GM21717 (cell line): ENCODE results near the gene IGIP.

Experiments used
- ATAC-seq: cut with Tn5 transposase; IDR thresholded peaks from one replicate; pipeline ENCODE4 v1.9.1; 2021; ENCODE audit warnings: mild to moderate bottlenecking, moderate library complexity; ENCODE audit not compliant: unreplicated experiment

IGIP gene

GRCh38 chr5:140111011-140111858 is 14.5 kb upstream of the IGIP start:
- ATAC-seq: no peak

DNA sequence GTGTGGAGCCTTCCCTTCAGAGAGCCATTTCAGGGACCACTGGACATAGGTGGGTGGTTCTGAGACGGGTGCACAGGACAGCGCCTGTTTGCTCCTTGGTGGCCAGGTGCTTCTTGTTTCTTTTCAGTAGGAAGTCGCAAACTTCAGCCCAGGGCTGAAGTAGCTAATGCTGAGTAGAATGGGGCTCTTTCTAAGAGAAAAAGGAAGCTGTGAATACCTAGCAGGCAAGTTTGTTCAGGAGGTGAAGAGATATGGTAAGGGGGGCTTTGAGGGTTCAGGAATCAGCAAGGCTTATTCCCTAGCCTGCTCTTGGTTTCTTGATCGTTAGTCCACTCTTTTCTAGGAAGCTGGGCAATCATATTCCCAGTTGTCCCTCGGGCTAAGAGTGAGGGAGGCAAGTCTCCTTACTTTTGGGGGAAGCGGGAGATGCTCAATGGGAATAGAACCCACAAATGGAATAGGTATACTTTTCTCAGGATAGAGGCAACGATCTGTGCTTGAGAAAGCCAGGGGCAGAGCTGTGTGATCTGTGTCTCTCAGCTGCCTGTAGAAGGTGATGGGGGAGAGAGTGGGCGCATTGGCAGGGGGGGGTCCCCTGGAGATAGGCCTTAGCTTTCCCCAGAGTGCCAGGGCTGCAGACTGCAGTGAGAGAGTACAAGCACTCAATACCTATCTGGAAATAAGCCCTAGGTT is 13.7 kb upstream of the IGIP start:
- ATAC-seq: no peak

DNA sequence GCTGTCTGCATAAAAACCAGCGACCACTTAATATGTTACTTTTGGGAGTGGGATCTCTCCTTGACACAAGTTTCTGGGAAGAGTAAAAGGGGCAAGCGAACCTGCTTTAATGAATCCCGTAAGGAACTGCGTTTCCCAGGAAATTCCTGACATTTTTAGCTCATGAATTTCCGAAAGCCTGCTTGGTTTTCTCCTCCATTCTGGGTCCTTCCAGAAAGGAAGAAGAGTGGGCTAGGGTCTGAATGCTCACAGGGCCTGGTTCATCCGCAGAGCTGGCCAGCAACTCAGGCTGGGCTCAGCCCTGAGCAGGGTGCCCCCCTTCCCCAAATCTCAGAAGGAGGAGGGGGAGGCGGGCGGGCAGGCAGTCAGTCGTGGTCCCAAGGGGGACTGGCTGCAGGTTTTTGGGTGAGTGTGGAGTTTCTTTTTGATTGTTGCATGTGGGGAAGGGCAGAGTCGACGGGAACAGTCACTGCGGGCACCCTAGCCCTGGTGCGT is 13.0 kb upstream of the IGIP start:
- no peak for ATAC-seq

DNA sequence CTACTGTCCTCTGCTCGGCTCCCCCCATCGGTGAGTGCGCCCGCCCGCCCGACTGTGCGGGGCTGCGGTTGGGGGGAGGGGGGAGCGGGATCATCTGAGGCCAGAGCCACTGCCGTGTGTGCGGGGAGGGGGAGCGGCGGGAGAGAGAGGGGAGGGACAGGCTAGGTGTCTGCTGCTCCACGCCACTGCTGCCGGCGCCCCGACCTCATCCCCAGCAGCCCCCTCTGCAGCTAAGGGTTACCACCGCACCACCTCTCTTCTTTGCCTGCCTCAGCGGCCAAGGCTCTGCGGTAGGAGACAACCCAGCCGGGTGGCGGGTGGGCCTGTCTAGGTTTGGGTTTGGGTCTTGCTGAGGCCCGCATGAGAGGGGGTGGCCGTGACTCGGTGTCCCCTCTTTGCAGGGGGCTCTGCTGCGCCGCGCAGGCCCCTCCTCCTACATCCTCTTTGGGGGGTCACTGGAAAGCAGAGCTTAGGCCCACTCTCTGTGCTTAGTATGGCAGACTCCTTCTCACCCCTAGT is 12.5 kb upstream of the IGIP start:
- peak; percentile 0 for ATAC-seq

- ATAC-seq: peak; percentile 85
Measured at GRCh38 chr5:140113699-140114263, 12.0 kb upstream of the IGIP start, which contains the start of gene PURA. PURA (plus strand) TSS chr5:140114109; CDS start chr5:140114182, 73 bp downstream.

GRCh38 chr5:140114341-140115185 is 11.2 kb upstream of the IGIP start:
- ATAC-seq: peak; percentile 30

DNA sequence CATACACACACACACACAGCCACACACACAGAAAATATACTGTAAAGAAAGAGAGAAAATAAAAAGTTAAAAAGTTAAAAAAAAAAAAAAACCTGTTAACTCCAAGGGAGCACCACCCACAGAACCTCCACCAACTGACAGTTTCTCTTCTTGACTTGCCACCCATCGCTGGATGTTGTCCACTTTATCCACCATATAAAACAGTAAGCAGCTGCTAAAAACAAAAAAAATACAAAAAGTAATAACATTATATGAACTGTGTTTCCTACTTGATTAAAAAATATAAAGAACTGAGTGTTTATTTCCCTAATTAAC is 10.6 kb upstream of the IGIP start:
- ATAC-seq: no peak

- no peak for ATAC-seq
Measured at GRCh38 chr5:140116716-140117115, 9.0 kb upstream of the IGIP start.

GRCh38 chr5:140117523-140117922 is 8.2 kb upstream of the IGIP start:
- no peak for ATAC-seq

DNA sequence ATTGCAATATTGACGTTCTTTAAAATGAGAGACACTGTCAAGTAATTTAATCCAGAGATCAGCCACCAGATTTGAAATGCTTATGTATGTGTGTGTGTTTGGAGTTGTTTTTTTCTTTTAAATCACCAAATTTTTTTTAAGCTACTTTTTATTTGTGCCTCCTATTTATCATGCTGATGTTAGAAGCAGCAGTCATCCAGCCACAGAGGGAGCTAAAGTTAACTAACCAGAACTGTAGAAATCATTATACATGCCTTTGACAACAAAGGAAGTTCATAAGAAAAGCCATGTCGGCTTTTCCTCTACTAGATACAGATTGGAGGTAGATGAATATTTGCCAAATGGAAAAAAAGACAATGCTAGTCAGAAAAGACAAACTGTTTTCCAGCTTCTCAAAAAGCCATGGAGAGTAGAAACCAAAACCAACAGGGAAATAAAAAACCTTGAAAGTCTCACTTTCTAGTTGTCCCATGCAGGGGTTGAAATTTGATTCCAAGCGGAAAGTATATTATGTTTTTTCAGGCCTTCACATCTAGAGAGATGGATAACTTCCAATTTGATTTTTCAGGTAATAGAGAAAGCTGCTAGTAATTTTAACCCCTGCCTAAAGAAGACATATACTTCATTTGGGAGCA is 7.3 kb upstream of the IGIP start:
- no peak for ATAC-seq

GRCh38 chr5:140126315-140127012 is 727 bp downstream of the IGIP start:
- no peak for ATAC-seq

DNA sequence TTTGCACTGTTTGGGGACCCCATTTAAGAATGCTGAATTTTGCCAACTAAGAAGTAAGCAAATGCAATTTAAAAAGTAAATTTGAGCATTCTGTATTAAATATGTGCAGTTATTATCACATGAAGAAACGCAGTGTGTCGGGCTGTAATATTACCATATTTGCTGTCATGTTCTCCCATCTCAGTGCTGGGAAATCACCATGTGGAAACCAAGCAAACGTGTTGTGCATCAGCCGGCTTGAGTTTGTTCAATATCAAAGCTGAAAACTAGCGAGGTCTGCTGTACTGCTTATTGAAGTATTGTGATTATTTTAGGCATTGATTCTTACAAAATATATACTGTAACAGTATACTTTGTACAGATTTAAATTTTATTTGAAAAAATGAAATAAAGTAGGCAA is 2.6 kb downstream of the IGIP start:
- no peak for ATAC-seq

- ATAC-seq: no peak
Measured at GRCh38 chr5:140130949-140131733, 5.4 kb downstream of the IGIP start.

- no peak for ATAC-seq
Measured at GRCh38 chr5:140131967-140132409, 6.3 kb downstream of the IGIP start.

DNA sequence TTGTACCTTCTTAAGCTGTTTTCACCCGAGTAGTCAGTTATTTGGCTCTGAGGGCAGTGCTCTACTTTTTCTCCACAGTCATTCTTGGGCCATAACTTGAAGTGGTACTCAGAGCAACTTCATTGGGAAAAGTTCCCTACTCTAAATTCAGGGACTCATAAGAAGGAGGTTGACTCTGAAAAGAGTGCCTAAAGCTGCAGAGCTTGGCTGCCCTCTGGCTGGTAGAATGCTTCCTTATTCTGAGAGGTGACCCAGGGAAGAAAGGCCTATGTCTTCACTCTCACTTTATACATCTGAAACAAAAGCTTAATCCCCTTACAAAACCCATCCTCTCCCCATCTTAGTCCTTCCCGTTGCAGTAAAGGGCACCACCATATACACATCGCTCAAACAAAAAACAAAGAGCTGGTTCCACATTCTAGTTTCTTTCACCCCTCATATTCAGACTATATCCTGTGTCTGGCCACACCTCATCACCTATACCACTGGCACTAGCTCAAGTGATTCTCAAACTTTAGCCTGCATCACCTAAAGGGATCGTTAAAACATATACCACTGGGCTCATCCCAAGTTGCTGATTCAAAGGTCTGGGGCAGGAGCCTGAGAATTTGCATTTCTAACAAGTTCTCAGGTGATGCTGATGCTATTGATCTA is 7.9 kb downstream of the IGIP start:
- ATAC-seq: no peak

GRCh38 chr5:140134277-140134935 is 8.7 kb downstream of the IGIP start:
- ATAC-seq: no peak

DNA sequence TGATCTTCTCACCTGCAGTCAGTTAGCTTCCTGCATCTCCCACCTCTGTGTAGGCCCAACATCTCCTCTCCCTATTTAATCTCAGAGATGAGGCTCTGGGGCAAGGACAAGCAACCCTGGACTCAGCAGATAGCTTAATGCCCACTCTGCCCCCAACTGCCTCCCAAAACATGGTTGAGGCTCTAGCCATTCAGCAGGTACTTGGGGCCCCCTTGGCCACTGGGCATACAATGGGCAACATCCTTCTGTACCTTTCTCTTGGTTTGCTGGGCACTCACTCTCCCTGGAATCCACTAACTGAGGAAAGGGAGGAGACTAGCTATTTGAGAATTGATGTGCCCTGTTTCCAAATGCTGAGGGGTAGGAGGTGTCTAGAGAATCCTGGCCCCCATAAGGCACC is 9.4 kb downstream of the IGIP start:
- no peak for ATAC-seq

DNA sequence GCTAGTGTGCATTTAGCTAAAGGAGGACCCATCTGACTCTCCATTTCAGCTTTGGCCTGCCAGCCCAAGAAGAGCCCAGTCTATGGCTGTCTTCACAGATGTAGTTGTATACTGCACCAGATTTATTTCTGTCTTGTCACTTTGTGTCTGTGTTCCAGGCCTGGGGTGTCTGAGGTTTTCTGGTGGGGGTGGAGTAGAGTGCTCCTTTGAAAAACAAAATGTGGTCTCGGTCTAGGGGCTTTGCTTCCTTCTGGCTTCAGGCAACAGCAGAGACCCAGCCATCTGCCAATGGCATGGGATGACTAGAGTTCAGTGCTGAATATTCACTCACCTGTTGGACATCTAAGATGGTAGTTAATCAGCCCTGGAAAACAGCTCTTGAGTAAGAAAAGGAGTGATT is 10.9 kb downstream of the IGIP start:
- ATAC-seq: no peak
